GM12801 (cell line): ENCODE results near the gene GTSF1L.

Source experiments
- TF ChIP-seq, protein P1 (sequence below): IDR thresholded peaks from one replicate; pipeline ENCODE4 v1.5.1; 2011; ENCODE audit warnings: control low read depth; ENCODE audit not compliant: insufficient read length; ENCODE audit errors: extremely low read depth

GTSF1L gene

DNA sequence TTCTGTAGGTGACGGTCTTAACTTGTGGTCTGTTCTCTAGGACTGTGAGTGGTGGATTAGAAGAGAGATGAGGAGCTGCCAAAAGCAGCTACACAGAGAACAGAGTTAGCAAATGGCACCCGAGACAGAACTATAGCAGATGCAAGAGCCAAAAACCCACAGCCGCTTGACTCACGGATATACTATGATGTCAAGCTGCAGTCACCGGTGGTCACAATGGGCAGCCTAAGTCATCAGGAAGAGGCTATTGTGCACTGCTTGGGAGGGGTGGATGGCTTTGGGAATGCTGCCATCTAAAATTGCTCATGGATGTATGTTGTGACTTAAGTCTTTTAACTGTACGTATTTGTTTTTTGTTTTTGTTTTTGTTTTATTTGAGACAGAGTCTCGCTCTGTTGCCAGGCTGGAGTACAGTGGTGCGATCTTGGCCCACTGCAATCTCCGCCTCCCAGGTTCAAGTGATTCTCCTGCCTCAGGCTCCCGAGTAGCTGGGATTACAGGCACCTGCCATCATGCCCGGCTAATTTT, at the start of gene GTSF1L:
Gene GTSF1L, minus strand, starts transcription at position 192 of the 528 bp plus-strand sequence. CDS start 308 bp downstream, outside the sequence.
- TF ChIP-seq, protein P1, sequence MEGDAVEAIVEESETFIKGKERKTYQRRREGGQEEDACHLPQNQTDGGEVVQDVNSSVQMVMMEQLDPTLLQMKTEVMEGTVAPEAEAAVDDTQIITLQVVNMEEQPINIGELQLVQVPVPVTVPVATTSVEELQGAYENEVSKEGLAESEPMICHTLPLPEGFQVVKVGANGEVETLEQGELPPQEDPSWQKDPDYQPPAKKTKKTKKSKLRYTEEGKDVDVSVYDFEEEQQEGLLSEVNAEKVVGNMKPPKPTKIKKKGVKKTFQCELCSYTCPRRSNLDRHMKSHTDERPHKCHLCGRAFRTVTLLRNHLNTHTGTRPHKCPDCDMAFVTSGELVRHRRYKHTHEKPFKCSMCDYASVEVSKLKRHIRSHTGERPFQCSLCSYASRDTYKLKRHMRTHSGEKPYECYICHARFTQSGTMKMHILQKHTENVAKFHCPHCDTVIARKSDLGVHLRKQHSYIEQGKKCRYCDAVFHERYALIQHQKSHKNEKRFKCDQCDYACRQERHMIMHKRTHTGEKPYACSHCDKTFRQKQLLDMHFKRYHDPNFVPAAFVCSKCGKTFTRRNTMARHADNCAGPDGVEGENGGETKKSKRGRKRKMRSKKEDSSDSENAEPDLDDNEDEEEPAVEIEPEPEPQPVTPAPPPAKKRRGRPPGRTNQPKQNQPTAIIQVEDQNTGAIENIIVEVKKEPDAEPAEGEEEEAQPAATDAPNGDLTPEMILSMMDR = no peak

DNA sequence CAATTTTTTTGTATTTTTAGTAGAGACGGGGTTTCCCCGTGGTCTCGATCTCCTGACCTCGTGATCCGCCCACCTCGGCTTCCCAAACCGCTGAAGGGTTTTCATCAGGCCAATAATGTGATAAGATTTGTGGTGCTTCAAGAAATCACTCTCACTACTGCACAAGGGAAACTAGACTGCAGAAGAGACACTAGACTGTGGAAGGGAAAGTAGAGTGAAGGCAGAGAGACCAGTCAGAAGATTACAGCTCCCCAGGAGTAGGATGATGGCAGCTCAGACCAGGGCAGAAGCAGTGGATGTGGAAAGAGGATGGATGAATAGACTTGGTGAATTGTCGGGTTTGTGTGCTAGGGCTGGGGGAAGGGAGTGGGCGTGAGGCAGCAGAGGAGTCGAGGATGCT, 48.0 kb upstream of the GTSF1L start:
- TF ChIP-seq, protein P1 = no peak

DNA sequence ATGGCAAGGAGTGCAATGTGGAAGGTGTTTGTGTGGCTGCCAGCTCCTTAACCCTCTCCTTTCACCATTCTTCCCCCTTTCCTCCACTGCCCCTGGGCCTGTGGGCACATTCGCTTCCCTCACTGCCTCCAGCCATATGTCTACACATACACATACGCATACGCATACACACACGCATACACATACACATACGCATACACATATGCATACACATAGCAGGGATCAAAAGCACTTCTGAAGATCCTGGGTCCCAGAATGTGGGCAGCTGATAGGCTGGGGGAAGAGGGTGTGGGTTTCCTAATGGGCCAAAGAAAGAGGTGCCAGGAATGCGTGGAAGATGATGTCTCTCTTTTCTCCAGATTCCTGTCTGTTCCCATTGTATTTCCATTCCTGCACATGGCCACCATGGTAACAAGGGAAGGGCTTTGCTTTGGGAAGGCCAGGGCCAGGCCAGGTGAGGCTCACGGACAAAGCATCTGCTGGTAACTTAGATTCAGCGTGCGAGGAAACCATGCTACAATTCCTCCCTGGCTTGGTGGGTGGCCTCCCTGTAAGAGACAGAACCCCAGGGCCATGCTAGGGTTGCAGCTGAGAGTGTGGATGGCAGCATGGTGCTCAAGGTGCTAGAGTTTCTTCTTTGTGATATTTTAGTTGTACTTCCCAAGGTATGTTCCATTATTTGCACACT, 44.8 kb upstream of the GTSF1L start:
- TF ChIP-seq, protein P1 = no peak

DNA sequence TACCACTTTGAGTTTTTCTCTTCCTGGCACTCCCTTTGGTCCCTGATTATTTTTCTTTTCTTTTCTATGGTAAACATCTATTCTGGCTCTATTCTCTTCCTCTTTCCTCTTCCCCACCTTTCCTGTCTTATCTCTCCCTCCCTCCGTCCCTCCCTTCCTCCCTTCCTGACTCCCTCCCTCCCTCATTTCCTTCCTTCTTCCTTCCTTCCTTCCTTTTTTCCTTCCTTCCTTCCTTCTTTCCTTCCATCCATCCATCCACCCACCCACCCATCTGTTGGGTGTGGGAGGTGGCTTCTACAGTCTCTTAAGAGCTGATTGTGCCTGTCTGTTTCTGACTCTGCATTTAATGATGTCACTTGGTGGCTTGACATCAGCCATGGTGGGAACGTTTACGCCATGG, 43.5 kb upstream of the GTSF1L start:
- TF ChIP-seq, protein P1 = no peak

DNA sequence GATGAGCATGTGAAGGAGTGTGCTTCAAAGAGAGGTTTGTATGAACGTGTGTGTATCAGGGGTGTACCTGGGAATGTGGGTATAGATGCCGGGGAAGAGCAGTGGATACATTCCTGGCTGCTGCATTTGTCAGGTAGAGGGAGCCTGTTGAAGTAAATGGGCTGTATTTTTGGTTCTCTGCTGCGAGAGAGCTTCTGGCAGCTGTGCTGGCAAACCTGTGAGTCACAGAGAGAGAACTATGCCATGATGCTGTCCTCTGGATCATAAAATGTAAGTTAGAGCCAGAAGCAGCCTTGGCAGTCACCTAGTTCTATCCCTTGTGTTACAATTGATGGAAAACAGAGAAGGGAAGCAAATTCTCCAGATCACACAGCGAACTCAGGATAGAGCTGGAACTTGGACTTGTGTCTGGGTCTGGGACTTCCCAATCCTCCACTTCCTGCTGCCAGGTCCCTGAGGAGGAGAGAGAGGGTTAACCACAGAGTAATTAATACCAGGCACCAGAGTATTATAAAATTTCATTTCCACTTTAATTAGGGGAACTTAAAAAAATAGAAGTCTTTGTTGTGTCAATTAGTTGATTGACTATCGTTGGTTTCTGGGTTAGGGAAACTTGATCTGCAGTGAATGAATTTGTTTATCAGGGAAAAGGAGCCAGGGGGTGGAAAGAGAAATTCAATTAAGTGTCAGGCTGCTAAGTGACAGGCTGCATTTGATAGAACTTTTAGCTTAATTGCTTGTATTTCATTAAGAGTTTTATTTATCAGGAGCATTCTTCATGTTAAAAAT, 41.1 kb upstream of the GTSF1L start:
- TF ChIP-seq, protein P1 = no peak

DNA sequence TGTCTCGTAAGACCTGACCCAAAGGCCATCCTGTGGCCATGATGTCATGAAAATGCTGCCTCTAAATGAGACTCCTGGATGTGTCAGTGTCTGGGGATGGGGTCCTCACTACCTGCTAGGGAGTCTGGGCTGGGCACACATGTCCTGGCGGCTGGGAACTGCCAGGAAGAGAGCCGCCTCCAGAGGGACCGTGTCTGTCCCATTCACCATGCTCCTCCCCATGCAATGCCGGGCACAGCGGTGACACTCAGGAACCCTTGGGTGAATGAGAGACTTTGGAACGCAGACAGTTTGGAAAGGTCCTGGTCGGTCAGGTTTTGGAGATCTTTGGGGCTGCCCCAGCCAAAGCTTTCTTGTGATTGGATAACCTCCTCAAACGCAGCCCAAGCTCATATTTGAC, 40.1 kb upstream of the GTSF1L start:
- TF ChIP-seq, protein P1 = no peak

DNA sequence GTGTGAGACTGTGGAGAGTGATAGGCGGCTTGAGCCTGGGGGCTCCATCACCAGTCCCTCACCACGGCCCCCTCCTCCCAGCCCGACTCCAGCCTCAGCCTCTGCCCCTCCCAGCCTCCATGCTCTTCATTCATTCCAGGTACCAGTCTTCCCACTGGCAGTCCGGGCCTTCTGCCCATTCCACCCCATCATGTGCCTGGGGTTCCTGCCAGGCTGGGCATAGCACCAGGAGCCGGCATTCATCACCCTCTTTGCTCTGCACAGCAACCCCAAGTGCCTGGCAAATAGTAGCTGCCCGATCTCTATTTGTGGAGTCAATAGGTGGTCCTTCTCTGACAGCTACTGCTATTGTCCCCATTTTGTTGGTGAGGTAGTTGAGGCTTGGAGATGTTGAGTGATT, 39.6 kb upstream of the GTSF1L start:
- TF ChIP-seq, protein P1 = no peak
